Sigmoid colon (tissue), 3 donors: Measurements from ENCODE around the gene RADIL.

Experiments used
- CTCF ChIP-seq, 4 experiments: fragments of 450-650 bp in 3 of 4; fragments of 200-600 bp in 1 of 4; IDR thresholded peaks; one replicate each; pipeline ENCODE4 v1.5.1; 2016 to 2019; ENCODE audit warnings: antibody characterized with exemption in 4 of 4, mild to moderate bottlenecking in 3 of 4, moderate library complexity in 2 of 4
- POLR2A ChIP-seq, 2 donors: fragments of 450-650 bp; IDR thresholded peaks; one replicate each; pipeline ENCODE4 v1.6.1; 2016; ENCODE audit warnings: antibody characterized with exemption in 2 of 2, mild to moderate bottlenecking in 2 of 2, moderate library complexity in 2 of 2

GRCh38 chr7:4772306-4772705, 111.2 kb downstream of the RADIL start:
- no peak for TF ChIP-seq POLR2A (IDR thresholded peaks at IDR 0.05)
- no peak for TF ChIP-seq CTCF (IDR thresholded peaks at IDR 0.05)
